Stimulated activated naive CD8-positive, alpha-beta T cell treated with anti-CD3 and anti-CD28 coated beads, Interleukin-15, Interleukin-2, amounts not matched to agents 100 ng/mL and 50 ng/mL, for 24 hours (primary cell): ENCODE results near the gene RHBDL1.

Source experiments
- H3K27ac Mint-ChIP-seq: one replicate; pipeline ENCODE4 v1.8.0; 2021; ENCODE audit warnings: mild to moderate bottlenecking, mixed read lengths
- H3K27me3 Mint-ChIP-seq: one replicate; pipeline ENCODE4 v1.8.0; 2021; ENCODE audit warnings: mixed read lengths
- H3K36me3 Mint-ChIP-seq: one replicate; pipeline ENCODE4 v1.8.0; 2021; ENCODE audit warnings: low read depth, mixed read lengths
- H3K4me1 Mint-ChIP-seq: one replicate; pipeline ENCODE4 v1.8.0; 2021; ENCODE audit warnings: low read depth, mixed read lengths
- H3K4me3 Mint-ChIP-seq: one replicate; pipeline ENCODE4 v1.8.0; 2021; ENCODE audit warnings: mild to moderate bottlenecking, mixed read lengths
- H3K9me3 Mint-ChIP-seq: one replicate; pipeline ENCODE4 v1.8.0; 2021; ENCODE audit warnings: mixed read lengths

RHBDL1 gene

GRCh38 chr16:672851-673250, 2.6 kb upstream of the RHBDL1 start:
- Mint-ChIP-seq H3K36me3 (peaks cover 16% of the 10 kb centered on the region), H3K9me3 (no peaks in the 10 kb centered on the region), H3K4me3 (no peak overlapping the region), H3K4me1 (peaks cover 14% of the 10 kb centered on the region), H3K27me3 (no peaks in the 10 kb centered on the region), H3K27ac (no peak overlapping the region)

DNA sequence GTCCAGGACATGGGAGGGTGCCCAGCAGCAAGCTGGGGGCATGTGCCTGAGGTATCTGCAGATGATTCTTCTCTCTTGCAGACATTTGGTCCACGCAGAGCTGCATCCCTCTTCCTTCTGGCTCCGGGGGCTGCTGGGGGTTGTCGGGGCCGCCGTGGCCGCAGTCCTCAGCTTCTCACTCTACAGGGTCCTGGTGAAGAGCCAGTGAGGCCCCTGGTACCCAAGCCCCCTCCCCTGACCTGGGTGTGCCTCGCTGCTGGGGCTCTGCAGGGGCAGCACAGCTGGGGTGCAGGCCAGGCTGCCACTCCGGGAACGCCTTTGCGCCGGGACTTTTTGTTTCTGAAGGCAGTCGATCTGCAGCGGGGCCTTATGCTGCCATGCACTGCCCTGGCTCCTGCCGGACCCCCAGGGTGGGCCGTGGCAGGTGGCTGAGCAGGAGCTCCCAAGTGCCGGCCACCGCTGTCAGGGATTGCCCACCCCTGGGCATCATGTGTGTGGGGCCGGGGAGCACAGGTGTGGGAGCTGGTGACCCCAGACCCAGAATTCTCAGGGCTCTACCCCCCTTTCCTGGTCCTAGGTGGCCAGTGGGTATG, 2.0 kb upstream of the RHBDL1 start:
- Mint-ChIP-seq H3K4me1 (peaks cover 14% of the 10 kb centered on the region), H3K4me3 (no peak overlapping the region), H3K27ac (no peak overlapping the region), H3K9me3 (no peaks in the 10 kb centered on the region), H3K36me3 (peaks cover 16% of the 10 kb centered on the region), H3K27me3 (no peaks in the 10 kb centered on the region)

DNA sequence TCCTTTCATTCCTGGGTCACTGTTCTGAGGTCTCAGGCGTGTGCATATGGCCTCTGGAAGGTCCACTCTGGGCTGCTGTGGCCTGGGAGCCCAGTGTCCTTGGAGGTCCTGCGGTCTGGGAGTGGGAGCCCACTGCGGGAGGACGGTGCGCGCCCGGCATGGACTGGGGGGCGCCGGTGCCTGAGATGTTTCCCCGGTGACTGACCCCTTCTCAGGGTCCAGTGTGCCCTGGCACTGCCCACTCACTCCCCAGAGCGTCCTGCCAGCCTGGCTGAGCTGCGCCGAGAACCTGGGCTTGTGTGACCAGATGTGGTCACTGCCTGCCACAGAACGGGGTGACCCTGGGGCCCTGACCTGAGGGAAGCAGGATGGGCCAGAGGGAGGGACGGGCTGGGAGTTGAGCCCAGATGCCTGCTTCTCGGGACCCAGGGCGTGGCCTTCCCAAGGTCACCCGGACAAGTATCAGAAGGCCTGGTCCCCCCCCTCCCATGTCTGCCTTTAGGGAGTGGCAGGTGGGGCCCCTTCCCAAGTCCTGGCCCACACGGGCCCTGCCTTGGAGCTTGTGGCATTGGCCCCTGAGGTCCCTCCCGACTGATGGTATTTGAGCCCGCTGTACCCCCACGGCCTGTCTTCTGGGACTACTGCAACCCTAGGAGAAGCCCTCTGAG, 1.1 kb upstream of the RHBDL1 start:
- Mint-ChIP-seq H3K27ac (no peak overlapping the region), H3K4me3 (no peak overlapping the region), H3K27me3 (no peaks in the 10 kb centered on the region), H3K36me3 (peaks cover 16% of the 10 kb centered on the region), H3K4me1 (peaks cover 10% of the 10 kb centered on the region), H3K9me3 (no peaks in the 10 kb centered on the region)

- H3K4me3 Mint-ChIP-seq: no peak overlapping the region
- peaks cover 9% of the 10 kb centered on the region for H3K4me1 Mint-ChIP-seq
- H3K27ac Mint-ChIP-seq: no peak overlapping the region
- H3K36me3 Mint-ChIP-seq: peaks cover 10% of the 10 kb centered on the region
- H3K27me3 Mint-ChIP-seq: no peaks in the 10 kb centered on the region
- no peaks in the 10 kb centered on the region for H3K9me3 Mint-ChIP-seq
Observed at GRCh38 chr16:675884-676564, 553 bp downstream of the RHBDL1 start.

- no peaks in the 10 kb centered on the region for H3K27me3 Mint-ChIP-seq
- H3K9me3 Mint-ChIP-seq: no peaks in the 10 kb centered on the region
- H3K36me3 Mint-ChIP-seq: peaks cover 13% of the 10 kb centered on the region
- no peak overlapping the region for H3K4me3 Mint-ChIP-seq
- H3K27ac Mint-ChIP-seq: no peak overlapping the region
- H3K4me1 Mint-ChIP-seq: peaks cover 14% of the 10 kb centered on the region
Observed at GRCh38 chr16:676565-676902, 1.1 kb downstream of the RHBDL1 start.

DNA sequence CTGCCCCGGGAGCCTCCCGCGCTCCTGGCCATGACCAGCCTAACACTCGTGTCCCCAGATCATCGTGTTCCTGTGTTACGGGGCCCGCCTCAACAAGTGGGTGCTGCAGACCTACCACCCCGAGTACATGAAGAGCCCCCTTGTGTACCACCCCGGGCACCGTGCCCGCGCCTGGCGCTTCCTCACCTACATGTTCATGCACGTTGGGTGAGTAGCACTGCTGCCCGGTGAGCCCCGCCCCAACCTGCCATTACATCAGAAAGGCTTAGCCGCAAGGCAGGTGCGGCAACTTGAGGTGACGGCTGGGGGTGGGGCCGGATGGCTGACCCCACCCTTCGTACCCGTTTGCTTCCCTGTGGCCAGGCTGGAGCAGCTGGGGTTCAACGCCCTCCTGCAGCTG, 1.4 kb downstream of the RHBDL1 start:
- no peaks in the 10 kb centered on the region for H3K27me3 Mint-ChIP-seq
- H3K27ac Mint-ChIP-seq: no peak overlapping the region
- H3K4me1 Mint-ChIP-seq: peaks cover 18% of the 10 kb centered on the region
- no peaks in the 10 kb centered on the region for H3K9me3 Mint-ChIP-seq
- H3K4me3 Mint-ChIP-seq: no peak overlapping the region
- peaks cover 17% of the 10 kb centered on the region for H3K36me3 Mint-ChIP-seq

DNA sequence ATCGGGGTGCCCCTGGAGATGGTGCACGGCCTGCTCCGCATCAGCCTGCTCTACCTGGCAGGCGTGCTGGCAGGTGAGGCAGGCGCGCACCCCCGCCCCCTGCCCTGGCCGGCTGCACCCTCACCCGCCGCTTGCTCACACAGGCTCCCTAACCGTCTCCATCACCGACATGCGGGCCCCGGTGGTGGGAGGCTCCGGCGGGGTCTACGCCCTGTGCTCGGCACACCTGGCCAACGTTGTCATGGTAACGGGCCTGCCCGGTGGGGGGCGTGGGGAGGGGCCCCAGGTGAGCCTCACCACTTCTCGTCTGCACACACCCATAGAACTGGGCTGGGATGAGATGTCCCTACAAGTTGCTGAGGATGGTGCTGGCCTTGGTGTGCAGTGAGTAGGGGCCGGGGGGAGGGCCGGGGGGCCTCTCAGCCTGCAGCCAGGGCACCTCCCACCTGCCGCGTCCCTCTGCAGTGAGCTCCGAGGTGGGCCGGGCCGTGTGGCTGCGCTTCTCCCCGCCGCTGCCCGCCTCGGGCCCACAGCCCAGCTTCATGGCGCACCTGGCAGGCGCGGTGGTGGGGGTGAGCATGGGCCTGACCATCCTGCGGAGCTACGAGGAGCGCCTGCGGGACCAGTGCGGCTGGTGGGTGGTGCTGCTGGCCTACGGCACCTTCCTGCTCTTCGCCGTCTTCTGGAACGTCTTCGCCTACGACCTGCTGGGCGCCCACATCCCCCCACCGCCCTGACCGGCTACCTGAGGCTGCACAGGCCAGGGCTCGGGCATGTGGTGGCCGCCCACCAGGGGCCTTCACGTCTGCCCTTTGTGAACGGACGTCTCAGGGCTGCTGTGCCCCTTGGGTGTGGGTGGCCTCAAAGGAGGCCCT, 2.1 kb downstream of the RHBDL1 start:
- H3K9me3 Mint-ChIP-seq: no peaks in the 10 kb centered on the region
- H3K4me3 Mint-ChIP-seq: no peak overlapping the region
- H3K36me3 Mint-ChIP-seq: peaks cover 23% of the 10 kb centered on the region
- H3K27me3 Mint-ChIP-seq: no peaks in the 10 kb centered on the region
- peaks cover 24% of the 10 kb centered on the region for H3K4me1 Mint-ChIP-seq
- no peak overlapping the region for H3K27ac Mint-ChIP-seq

- no peak overlapping the region for H3K27ac Mint-ChIP-seq
- peaks cover 21% of the 10 kb centered on the region for H3K36me3 Mint-ChIP-seq
- H3K9me3 Mint-ChIP-seq: no peaks in the 10 kb centered on the region
- peaks cover 32% of the 10 kb centered on the region for H3K4me1 Mint-ChIP-seq
- H3K27me3 Mint-ChIP-seq: no peaks in the 10 kb centered on the region
- H3K4me3 Mint-ChIP-seq: no peak overlapping the region
Observed at GRCh38 chr16:678209-678857, 2.9 kb downstream of the RHBDL1 start.

- Mint-ChIP-seq H3K27me3 (no peaks in the 10 kb centered on the region), H3K4me1 (peaks cover 33% of the 10 kb centered on the region), H3K27ac (peak overlapping the region; percentile 55)
Observed at GRCh38 chr16:678858-679813, 3.7 kb downstream of the RHBDL1 start.

DNA sequence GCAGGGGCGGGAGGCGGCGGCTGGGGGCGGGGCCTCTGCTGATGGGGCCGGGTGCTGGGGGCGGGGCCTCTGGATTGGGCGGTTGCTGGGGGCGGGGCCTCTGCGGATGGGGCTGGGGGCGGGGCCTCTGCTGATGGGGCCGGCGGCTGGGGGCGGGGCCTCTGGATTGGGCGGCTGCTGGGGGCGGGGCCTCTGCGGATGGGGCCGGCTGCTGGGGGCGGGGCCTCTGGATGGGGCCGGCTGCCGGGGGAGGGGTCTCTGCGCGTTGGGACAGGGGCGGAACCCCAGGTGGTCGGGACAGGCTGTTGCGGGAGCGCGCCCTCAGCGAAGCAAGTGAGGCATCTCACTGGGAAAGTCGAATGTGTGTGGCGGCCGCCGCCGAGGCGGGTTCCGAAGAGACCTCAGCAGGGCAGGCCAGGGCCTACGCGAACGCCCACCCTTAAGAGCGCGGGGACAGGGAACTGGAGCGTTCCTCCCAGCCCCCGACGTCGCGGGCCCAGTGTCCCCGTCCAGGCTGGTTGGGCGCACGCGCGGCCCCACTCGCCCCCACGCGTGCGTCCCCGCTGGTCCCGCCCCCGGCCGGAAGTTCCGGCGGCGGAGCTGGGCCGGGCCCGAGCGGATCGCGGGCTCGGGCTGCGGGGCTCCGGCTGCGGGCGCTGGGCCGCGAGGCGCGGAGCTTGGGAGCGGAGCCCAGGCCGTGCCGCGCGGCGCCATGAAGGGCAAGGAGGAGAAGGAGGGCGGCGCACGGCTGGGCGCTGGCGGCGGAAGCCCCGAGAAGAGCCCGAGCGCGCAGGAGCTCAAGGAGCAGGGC, 4.5 kb downstream of the RHBDL1 start, which contains the start of gene STUB1:
TSS of gene STUB1 (plus strand) at position 597 of the 811 bp plus-strand sequence. CDS start at position 713, 116 bp downstream.
- Mint-ChIP-seq H3K4me3 (peak within 1 kb of the TSS; percentile 85), H3K27me3 (no peaks in the 10 kb centered on the region), H3K27ac (peak within 1 kb of the TSS; percentile 88), H3K36me3 (peaks cover 21% of the 10 kb centered on the region), H3K9me3 (no peaks in the 10 kb centered on the region), H3K4me1 (peaks cover 34% of the 10 kb centered on the region)

More at GRCh38 chr16:678858-679813, 3.7 kb downstream of the RHBDL1 start:
- no peaks in the 10 kb centered on the region for H3K9me3 Mint-ChIP-seq
- H3K4me3 Mint-ChIP-seq: peak overlapping the region; percentile 78
- H3K36me3 Mint-ChIP-seq: peaks cover 21% of the 10 kb centered on the region

DNA sequence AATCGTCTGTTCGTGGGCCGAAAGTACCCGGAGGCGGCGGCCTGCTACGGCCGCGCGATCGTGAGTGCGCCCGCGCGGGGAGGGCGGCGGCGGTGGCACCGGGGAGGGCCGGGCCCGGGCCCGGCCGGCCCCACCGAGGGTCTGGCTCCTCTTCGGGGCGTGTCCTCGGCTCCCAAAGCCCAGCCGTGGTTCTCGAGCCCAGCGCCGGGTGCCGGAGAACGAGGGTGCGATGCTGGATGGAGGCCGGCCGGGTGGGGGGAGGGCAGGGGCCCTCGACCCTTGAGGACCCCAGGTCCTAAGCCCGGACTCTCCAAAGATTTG, 5.1 kb downstream of the RHBDL1 start:
- Mint-ChIP-seq H3K9me3 (no peaks in the 10 kb centered on the region), H3K4me1 (peaks cover 33% of the 10 kb centered on the region), H3K36me3 (peaks cover 21% of the 10 kb centered on the region), H3K4me3 (peak overlapping the region; percentile 85), H3K27ac (peak overlapping the region; percentile 40), H3K27me3 (no peaks in the 10 kb centered on the region)

- Mint-ChIP-seq H3K36me3 (peaks cover 21% of the 10 kb centered on the region), H3K9me3 (no peaks in the 10 kb centered on the region), H3K27me3 (no peaks in the 10 kb centered on the region)
Observed at GRCh38 chr16:680967-681745, 5.7 kb downstream of the RHBDL1 start.

More at GRCh38 chr16:680967-681745, 5.7 kb downstream of the RHBDL1 start:
- H3K27ac Mint-ChIP-seq: peak overlapping the region; percentile 61
- peak overlapping the region; percentile 85 for H3K4me3 Mint-ChIP-seq
- H3K4me1 Mint-ChIP-seq: peaks cover 33% of the 10 kb centered on the region
